GM12864 (cell line): Measurements from ENCODE around the gene PROK1.
A peak's percentile ranks its signal among the peaks of the same experiment; 100 is the strongest.

Source experiments
- DNase-seq: peaks from one replicate; pipeline ENCODE4 v3.0.0-alpha.2; 2011; ENCODE audit warnings: low read depth
- H3K4me3 ChIP-seq: 2 replicates; pipeline ENCODE4 v1.5.1; 2011; ENCODE audit warnings: mild to moderate bottlenecking, low read depth, low read length, control low read depth
- TF ChIP-seq, protein P1 (sequence below): IDR thresholded peaks from 2 replicates; pipeline ENCODE4 v1.5.1; 2011; ENCODE audit warnings: low read depth, mild to moderate bottlenecking, moderate library complexity, low read length, control low read depth, inconsistent platforms; ENCODE audit errors: missing control alignments

Gene PROK1

DNA sequence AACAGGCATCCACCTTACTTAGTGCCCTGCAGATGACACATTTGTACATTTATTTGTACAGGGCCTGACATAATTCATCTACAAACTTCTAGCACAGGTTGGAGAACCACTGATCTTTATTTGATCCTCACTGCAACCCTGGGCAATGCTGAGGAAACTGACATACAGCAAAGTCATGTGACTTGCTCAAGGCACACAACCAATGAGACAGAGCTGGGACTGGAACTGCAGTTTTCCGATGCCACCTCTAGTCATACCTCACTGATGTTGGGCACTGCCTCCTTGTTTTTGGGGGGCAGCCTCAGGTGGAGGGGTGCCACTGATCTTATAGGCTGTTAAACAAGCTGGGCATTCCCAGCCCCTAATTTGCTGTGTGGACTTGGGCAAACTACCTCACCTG lies 3.4 kb downstream of the PROK1 start:
- TF ChIP-seq, protein P1, sequence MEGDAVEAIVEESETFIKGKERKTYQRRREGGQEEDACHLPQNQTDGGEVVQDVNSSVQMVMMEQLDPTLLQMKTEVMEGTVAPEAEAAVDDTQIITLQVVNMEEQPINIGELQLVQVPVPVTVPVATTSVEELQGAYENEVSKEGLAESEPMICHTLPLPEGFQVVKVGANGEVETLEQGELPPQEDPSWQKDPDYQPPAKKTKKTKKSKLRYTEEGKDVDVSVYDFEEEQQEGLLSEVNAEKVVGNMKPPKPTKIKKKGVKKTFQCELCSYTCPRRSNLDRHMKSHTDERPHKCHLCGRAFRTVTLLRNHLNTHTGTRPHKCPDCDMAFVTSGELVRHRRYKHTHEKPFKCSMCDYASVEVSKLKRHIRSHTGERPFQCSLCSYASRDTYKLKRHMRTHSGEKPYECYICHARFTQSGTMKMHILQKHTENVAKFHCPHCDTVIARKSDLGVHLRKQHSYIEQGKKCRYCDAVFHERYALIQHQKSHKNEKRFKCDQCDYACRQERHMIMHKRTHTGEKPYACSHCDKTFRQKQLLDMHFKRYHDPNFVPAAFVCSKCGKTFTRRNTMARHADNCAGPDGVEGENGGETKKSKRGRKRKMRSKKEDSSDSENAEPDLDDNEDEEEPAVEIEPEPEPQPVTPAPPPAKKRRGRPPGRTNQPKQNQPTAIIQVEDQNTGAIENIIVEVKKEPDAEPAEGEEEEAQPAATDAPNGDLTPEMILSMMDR = no peak
- H3K4me3 ChIP-seq = no peak overlapping the region
- no peak for DNase-seq

DNA sequence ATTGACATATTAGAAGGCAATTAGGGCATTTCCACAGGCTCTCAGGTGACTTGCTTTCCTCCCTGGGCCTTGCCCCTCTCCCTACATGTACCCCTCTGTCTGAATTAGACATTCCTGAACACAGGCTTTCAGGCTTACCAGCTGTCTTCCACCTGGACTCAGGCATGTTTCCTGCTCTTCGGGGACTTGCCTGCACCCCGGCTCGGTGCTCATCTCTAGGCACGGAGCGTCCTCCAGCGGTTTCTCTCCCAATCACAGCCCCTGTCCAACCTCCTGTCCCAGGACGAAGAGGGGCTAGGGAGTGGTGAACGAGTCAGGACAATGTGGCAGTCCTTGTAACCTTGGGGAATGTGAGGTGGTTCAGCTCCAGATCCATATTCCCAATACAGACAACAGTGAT lies 4.2 kb downstream of the PROK1 start:
- DNase-seq = no peak
- H3K4me3 ChIP-seq = no peak overlapping the region
- TF ChIP-seq, protein P1 = no peak

DNA sequence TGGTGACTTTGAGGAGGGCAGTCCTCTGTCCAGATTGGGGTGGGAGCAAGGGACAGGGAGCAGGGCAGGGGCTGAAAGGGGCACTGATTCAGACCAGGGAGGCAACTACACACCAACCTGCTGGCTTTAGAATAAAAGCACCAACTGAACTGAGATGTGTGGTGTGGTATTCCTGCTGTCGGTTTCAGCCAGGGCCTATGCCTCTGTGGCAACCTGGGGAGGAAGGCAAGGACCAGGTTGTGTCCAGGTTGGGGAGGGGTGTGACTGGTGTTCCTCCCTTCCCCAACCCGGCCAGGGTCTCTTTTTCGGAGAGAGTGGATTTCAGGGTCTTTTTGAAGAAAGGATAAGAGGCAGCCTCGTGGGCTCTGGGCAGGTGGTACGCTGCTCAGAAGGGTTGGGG lies 6.3 kb downstream of the PROK1 start:
- no peak overlapping the region for H3K4me3 ChIP-seq
- TF ChIP-seq, protein P1 = no peak
- DNase-seq = no peak

DNA sequence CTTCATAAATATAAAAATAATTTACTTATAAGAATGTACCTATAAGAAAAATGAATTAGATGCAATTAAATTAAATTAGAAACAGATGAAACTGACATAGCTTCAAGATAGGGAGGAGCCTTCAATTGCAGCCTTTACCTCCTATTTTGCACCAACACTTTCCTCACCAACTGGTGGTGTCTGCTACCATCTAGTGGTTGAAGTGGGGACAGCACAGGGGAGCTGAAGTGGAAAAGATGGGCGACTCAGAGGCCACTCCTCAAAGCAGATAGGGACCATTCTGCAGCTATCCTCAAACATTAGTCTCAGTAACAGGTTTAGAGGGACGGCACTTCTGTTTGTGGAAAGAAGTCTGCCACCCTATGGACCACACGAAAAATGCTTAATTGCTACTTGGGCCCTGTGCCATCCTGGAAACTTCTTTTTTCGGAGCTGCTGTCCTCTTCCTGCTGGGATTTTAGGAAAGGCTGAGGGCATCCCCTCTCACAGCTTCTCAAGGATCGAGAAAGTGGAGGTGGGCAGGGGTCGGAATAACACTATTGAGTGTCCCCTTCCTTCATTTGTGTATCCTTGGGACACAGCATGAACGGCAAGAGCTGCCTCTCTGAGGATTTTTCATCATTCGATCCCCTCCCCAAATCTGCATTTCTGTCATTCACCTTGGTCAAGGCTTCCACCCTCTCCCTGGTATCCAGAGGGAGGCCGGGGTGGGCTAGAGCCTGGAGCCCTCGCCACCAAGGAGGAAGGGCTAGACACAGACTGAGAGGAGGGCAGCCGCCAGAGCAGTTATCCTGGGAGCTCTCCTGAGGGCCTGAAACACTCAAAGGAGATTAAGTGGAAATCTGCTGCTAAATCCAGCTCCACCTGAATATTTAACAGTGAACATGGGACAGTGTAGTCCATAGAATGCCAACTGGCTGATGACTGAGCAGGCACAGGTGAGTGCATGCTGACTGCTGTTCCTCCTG lies 9.6 kb downstream of the PROK1 start:
- TF ChIP-seq, protein P1 = peak; percentile 94
- no peak overlapping the region for H3K4me3 ChIP-seq
- DNase-seq = peak; percentile 35

DNA sequence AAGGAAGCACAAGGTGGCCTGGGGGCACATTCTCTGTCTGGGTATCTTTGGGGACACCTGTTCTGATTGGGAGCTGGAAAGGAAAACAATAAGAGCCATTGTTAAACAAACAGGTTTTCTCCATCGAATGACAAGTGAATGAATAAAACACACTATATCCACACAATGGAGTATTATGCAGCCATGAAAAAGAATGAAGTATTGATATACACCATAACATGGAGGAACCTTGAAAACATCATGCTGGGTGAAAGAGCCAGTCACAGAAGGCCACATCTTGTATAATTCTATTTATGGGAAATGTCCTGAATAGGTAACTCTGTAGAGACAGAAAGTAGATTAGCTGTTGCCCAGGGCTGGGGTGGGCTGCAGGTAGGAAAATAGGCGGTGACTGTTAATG lies 11.1 kb downstream of the PROK1 start:
- TF ChIP-seq, protein P1 = no peak
- DNase-seq = no peak
- no peak overlapping the region for H3K4me3 ChIP-seq

DNA sequence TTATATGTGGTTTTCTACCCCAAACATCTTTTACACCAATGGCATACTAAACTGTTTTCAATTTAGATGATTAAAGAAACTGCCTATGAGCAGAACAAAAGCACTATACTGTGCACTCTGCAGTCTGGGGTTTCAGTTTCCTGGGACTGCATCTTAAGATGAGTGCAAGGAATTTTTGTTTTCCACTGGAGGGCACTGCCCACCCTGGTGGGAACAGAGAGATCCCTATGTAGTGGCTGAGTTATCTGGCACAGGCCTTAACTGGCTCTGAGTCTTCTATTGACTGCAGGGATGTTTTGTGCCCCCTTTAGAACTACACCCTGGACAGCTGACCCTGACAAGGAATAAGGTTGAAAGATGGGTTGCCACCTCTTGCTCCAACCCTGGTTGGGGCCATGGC lies 12.0 kb downstream of the PROK1 start:
- no peak for DNase-seq
- no peak overlapping the region for H3K4me3 ChIP-seq
- TF ChIP-seq, protein P1 = no peak

DNA sequence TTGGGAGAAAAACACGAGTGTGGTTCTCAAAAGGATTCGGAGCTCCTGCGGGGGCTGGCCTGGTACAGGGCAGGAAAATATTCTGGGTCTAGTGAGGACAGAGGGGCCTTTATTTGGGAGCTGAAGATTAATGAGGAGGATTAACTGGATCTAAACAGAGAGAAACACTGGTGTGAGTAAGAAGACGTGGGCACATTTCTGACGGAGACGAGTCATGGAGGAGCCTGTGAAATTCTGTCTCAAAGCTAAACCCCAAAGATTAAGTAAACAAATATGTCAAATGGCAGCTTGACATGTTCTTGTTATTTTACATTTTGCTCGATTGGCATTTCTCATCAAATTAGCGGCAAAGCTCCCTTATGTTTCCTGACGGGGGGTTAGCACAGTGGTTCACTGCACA lies 12.8 kb downstream of the PROK1 start:
- H3K4me3 ChIP-seq = no peak overlapping the region
- no peak for DNase-seq

More for the DNA sequence above, 12.8 kb downstream of the PROK1 start:
- TF ChIP-seq, protein P1 = no peak
